Astrocyte (in vitro differentiated cells and primary cell): ENCODE data around the gene ZNF324B. TPM values are rescaled to one million over a fixed set of nuclear protein-coding genes. Genes with fewer than 3 reads are reported as not detected.
A peak's percentile ranks its signal among the peaks of the same experiment; 100 is the strongest.

Source experiments
- DNase-seq: peaks from one replicate; pipeline ENCODE4 v3.0.0-alpha.2; 2010; ENCODE audit warnings: low read depth
- FAIRE-seq: peaks from 2 replicates; lab custom pipeline; 2011; peaks lifted over from hg19 to GRCh38; lab: Jason Lieb, UNC
- H2AFZ ChIP-seq: 2 replicates; pipeline ENCODE4 v1.6.0; 2012; ENCODE audit warnings: low read depth, low read length, inconsistent platforms
- H3K27ac ChIP-seq: 2 replicates; pipeline ENCODE4 v1.5.1; 2011; ENCODE audit warnings: low read depth, low read length, inconsistent platforms
- H3K27me3 ChIP-seq: 2 replicates; pipeline ENCODE4 v1.6.0; 2011; ENCODE audit warnings: low read length, inconsistent platforms; ENCODE audit not compliant: insufficient read depth
- H3K36me3 ChIP-seq: 2 replicates; pipeline ENCODE4 v1.5.1; 2011; ENCODE audit warnings: low read length, inconsistent platforms; ENCODE audit not compliant: insufficient read depth
- H3K4me1 ChIP-seq: 2 replicates; pipeline ENCODE4 v1.5.1; 2011; ENCODE audit warnings: low read length, inconsistent platforms; ENCODE audit not compliant: insufficient read depth
- H3K4me2 ChIP-seq: 2 replicates; pipeline ENCODE4 v1.6.0; 2012; ENCODE audit warnings: low read length, inconsistent platforms
- H3K4me3 ChIP-seq: 2 replicates; pipeline ENCODE4 v1.5.1; 2011; ENCODE audit warnings: low read depth, mild to moderate bottlenecking, low read length, inconsistent platforms; ENCODE audit not compliant: insufficient read depth
- H3K79me2 ChIP-seq: 2 replicates; pipeline ENCODE4 v1.6.0; 2012; ENCODE audit warnings: mild to moderate bottlenecking, low read length, inconsistent platforms; ENCODE audit not compliant: insufficient read depth
- H3K9ac ChIP-seq: 2 replicates; pipeline ENCODE4 v1.6.0; 2012; ENCODE audit warnings: mild to moderate bottlenecking, low read length, inconsistent platforms
- H3K9me3 ChIP-seq: 2 replicates; pipeline ENCODE4 v1.5.1; 2012; ENCODE audit warnings: low read depth, mild to moderate bottlenecking, low read length, inconsistent platforms; ENCODE audit not compliant: insufficient read depth
- H4K20me1 ChIP-seq: 2 replicates; pipeline ENCODE4 v1.6.0; 2012; ENCODE audit warnings: low read length, inconsistent platforms; ENCODE audit not compliant: insufficient read depth
- H3K27ac Mint-ChIP-seq: one replicate; pipeline ENCODE4 v1.8.0; 2021; ENCODE audit warnings: mild to moderate bottlenecking, mixed read lengths; ENCODE audit not compliant: unreplicated experiment
- H3K27me3 Mint-ChIP-seq: one replicate; pipeline ENCODE4 v1.8.0; 2021; ENCODE audit warnings: low read depth, mixed read lengths; ENCODE audit not compliant: unreplicated experiment
- H3K36me3 Mint-ChIP-seq: one replicate; pipeline ENCODE4 v1.8.0; 2021; ENCODE audit warnings: low read depth, mixed read lengths; ENCODE audit not compliant: unreplicated experiment
- H3K4me1 Mint-ChIP-seq: one replicate; pipeline ENCODE4 v1.8.0; 2021; ENCODE audit warnings: low read depth, mixed read lengths; ENCODE audit not compliant: unreplicated experiment
- H3K4me3 Mint-ChIP-seq: one replicate; pipeline ENCODE4 v1.8.0; 2021; ENCODE audit warnings: mild to moderate bottlenecking, moderate library complexity, mixed read lengths; ENCODE audit not compliant: unreplicated experiment
- H3K9me3 Mint-ChIP-seq: one replicate; pipeline ENCODE4 v1.8.0; 2021; ENCODE audit warnings: mild to moderate bottlenecking, mixed read lengths; ENCODE audit not compliant: unreplicated experiment
- CTCF ChIP-seq: IDR thresholded peaks from 2 replicates; pipeline ENCODE4 v1.5.1; 2011; ENCODE audit warnings: low read depth, mild to moderate bottlenecking, inconsistent platforms, low read length, moderate library complexity; ENCODE audit not compliant: insufficient read depth
- EZH2 ChIP-seq: IDR thresholded peaks from 2 replicates; pipeline ENCODE4 v1.6.1; 2012; ENCODE audit warnings: mild to moderate bottlenecking, low read length, inconsistent platforms; ENCODE audit not compliant: insufficient read depth
- total RNA-seq: library from RNA; stranded (reverse); gene quantifications from 2 replicates; pipeline ENCODE4 v1.2.1, GENCODE V29; 2021

The ZNF324B gene
- total RNA-seq, 1 donor from 2014 or later, result 4.9 TPM

- Histone ChIP-seq H3K27me3 (no peaks in the 10 kb centered on the region), H3K4me1 (no peaks in the 10 kb centered on the region), H2AFZ (no peak overlapping the region), H3K27ac (no peak overlapping the region), H3K79me2 (no peaks in the 10 kb centered on the region), H3K9me3 (no peaks in the 10 kb centered on the region), H3K4me3 (no peak overlapping the region), H3K36me3 (no peaks in the 10 kb centered on the region), H3K9ac (no peak overlapping the region), H4K20me1 (no peaks in the 10 kb centered on the region), H3K4me2 (no peak overlapping the region)
- no peaks in the 10 kb centered on the region for H3K4me1 Mint-ChIP-seq
- H3K4me3 Mint-ChIP-seq, result no peak overlapping the region
- FAIRE-seq (no peak), DNase-seq (no peak)
- H3K9me3 Mint-ChIP-seq, result peaks cover 3% of the 10 kb centered on the region
- TF ChIP-seq CTCF (no peak), EZH2 (no peak)
- no peak overlapping the region for H3K27ac Mint-ChIP-seq
- peaks cover 2% of the 10 kb centered on the region for H3K36me3 Mint-ChIP-seq
- no peaks in the 10 kb centered on the region for H3K27me3 Mint-ChIP-seq
Measured at GRCh38 chr19:58491393-58491792, 40.0 kb downstream of the ZNF324B start.

GRCh38 chr19:58492265-58492664 is 40.8 kb downstream of the ZNF324B start:
- DNase-seq (no peak), FAIRE-seq (no peak)
- Histone ChIP-seq H3K27ac (no peak overlapping the region), H2AFZ (no peak overlapping the region), H3K4me2 (no peak overlapping the region), H3K36me3 (no peaks in the 10 kb centered on the region), H3K9ac (no peak overlapping the region), H3K4me1 (no peaks in the 10 kb centered on the region), H3K4me3 (no peak overlapping the region), H3K27me3 (no peaks in the 10 kb centered on the region), H3K9me3 (no peaks in the 10 kb centered on the region), H3K79me2 (no peaks in the 10 kb centered on the region), H4K20me1 (no peaks in the 10 kb centered on the region)
- Mint-ChIP-seq H3K27me3 (no peaks in the 10 kb centered on the region), H3K4me3 (no peak overlapping the region), H3K4me1 (no peaks in the 10 kb centered on the region), H3K9me3 (peaks cover 3% of the 10 kb centered on the region), H3K27ac (no peak overlapping the region), H3K36me3 (peaks cover 5% of the 10 kb centered on the region)
- TF ChIP-seq EZH2, result no peak
- TF ChIP-seq CTCF, result no peak

DNA sequence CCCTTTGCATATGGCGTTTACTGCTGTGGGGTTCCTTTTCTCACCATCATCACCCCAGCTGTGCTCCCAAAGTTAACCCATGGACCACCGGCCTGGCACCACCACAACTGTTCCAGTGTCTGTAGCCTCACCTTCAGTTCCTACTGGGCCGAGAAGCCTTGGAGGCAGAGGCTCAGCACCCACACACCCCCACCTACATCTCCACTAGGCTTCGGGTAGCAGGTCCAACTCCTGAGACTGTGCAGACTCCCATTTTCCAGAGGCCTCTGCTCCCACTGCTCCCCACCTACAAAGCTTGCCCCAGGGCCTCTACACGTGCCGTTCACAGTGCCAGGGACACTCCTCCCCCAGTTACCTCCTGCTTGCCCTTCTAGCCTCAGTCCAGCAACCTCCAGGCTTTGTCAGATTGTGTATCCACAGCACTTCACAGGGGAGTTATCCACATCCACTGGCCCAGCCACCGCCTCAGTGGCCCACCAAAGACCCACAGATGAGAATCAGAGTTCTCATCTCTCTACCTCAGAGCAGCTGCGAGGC is 46.3 kb downstream of the ZNF324B start:
- H3K36me3 ChIP-seq, result no peaks in the 10 kb centered on the region
- Mint-ChIP-seq H3K27me3 (no peaks in the 10 kb centered on the region), H3K4me3 (peak overlapping the region; percentile 45), H3K4me1 (peaks cover 8% of the 10 kb centered on the region), H3K9me3 (no peaks in the 10 kb centered on the region), H3K27ac (peak overlapping the region; percentile 41), H3K36me3 (peaks cover 8% of the 10 kb centered on the region)
- no peak overlapping the region for H3K9ac ChIP-seq
- no peak overlapping the region for H3K27ac ChIP-seq
- no peaks in the 10 kb centered on the region for H3K79me2 ChIP-seq
- FAIRE-seq (no peak), DNase-seq (no peak)
- TF ChIP-seq EZH2, result no peak
- no peak for TF ChIP-seq CTCF
- H3K4me3 ChIP-seq, result no peak overlapping the region
- H2AFZ ChIP-seq, result no peak overlapping the region
- H3K9me3 ChIP-seq, result peaks cover 4% of the 10 kb centered on the region
- H3K4me1 ChIP-seq, result peaks cover 4% of the 10 kb centered on the region
- H4K20me1 ChIP-seq, result no peaks in the 10 kb centered on the region
- no peaks in the 10 kb centered on the region for H3K27me3 ChIP-seq
- no peak overlapping the region for H3K4me2 ChIP-seq
